Measurements from ENCODE around the gene RBSN. TPM values are rescaled to one million over a fixed set of nuclear protein-coding genes. Genes with fewer than 3 reads are reported as not detected.

Gene RBSN
- total RNA-seq, 4 donors from 2014 or later: 27.4 to 62.8 (median 39.8) TPM

DNA sequence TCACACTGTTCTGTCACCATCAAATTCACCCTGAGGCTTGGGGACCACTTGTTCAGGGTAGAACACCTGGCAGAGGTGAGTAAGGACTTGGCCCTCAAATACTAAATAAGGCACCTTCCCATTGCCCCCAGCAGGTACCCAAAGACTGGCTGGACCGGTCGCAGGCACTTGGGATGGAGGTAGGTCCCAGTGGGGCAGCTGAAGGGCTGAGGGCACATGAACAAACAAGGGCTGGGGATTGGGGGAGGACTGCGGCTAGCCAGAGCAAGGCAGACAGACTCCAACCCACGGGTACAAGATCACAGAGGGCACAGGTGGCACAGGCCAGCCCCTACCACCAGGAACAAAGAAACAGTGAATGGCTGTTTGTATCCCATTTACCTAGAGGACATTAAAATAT lies 35.7 kb downstream of the RBSN start:
- Histone ChIP-seq H3K4me1 (no peaks in the 10 kb centered on the region), H3K9me3 (no peaks in the 10 kb centered on the region), H3K36me3 (no peaks in the 10 kb centered on the region), H3K27me3 (no peaks in the 10 kb centered on the region), H3K27ac (no peak overlapping the region), H3K4me3 (no peak overlapping the region)
- TF ChIP-seq, protein P1, sequence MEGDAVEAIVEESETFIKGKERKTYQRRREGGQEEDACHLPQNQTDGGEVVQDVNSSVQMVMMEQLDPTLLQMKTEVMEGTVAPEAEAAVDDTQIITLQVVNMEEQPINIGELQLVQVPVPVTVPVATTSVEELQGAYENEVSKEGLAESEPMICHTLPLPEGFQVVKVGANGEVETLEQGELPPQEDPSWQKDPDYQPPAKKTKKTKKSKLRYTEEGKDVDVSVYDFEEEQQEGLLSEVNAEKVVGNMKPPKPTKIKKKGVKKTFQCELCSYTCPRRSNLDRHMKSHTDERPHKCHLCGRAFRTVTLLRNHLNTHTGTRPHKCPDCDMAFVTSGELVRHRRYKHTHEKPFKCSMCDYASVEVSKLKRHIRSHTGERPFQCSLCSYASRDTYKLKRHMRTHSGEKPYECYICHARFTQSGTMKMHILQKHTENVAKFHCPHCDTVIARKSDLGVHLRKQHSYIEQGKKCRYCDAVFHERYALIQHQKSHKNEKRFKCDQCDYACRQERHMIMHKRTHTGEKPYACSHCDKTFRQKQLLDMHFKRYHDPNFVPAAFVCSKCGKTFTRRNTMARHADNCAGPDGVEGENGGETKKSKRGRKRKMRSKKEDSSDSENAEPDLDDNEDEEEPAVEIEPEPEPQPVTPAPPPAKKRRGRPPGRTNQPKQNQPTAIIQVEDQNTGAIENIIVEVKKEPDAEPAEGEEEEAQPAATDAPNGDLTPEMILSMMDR (IDR thresholded peaks at IDR 0.05): no peak
- no peak for TF ChIP-seq POLR2A (IDR thresholded peaks at IDR 0.05)
- no peak for DNase-seq
- intact Hi-C loops (cut with DNase I; ENCODE audit: low total_unique reads): no loop called here

DNA sequence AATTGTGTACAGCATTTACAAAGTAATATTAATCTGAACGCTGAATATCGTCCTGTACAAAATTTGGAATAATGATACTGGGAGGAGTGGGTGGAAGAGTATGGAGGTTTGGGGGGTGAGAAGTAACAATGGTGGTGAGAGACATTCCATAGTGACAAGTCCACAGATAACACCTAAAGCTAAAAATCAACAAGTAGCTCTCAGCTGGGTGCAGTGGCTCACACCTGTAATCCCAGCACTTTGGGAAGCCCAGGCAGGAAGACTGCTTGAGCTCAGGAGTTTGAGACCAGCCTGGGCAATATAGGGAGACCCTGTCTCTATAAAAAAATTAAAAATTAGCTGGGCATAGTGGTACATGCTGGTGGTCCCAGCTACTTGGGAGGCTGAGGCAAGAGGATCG lies 38.9 kb downstream of the RBSN start:
- Histone ChIP-seq H3K9me3 (no peaks in the 10 kb centered on the region), H3K4me3 (no peak overlapping the region), H3K27ac (no peak overlapping the region), H3K36me3 (no peaks in the 10 kb centered on the region), H3K27me3 (no peaks in the 10 kb centered on the region), H3K4me1 (no peaks in the 10 kb centered on the region)
- DNase-seq: no peak
- intact Hi-C loops (cut with DNase I; ENCODE audit: low total_unique reads): no loop called here
- TF ChIP-seq, protein P1 (IDR thresholded peaks at IDR 0.05): no peak
- no peak for TF ChIP-seq POLR2A (IDR thresholded peaks at IDR 0.05)

DNA sequence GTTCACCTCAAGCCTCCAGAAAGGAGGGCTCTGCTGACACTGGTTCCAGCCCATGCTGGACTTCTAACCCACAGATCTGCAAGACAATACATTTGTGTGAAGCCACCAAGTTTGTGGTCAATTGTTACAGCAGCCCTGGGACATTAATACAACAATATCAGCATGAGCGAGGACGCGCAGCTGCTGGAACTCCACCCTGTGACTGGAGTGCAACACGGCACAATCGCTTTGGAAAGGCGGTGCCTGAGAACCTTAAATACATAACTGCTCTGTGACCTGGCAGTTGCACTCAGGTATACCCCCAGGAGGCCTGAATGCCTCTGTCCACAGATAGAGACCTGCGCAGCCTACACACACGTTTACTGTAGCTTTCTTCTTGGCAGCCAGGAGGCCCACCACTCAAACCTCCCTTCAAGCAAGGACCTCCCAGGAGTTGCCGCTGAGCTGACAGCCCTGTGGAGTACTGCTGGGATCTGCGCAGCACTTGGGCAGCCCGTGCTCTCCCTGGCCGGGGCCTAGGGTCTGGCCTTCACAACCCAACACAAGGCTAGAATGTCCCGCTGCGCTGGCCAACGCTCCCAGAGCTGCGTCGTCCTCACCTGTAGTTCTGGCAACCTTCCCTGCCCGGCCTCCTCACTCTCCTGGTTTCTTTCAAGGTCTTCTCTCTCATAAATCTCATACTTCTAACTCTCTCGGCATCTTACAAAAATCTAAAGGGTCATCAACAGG lies 42.1 kb downstream of the RBSN start:
- TF ChIP-seq, protein P1 (IDR thresholded peaks at IDR 0.05): no peak
- TF ChIP-seq POLR2A (IDR thresholded peaks at IDR 0.05): no peak
- no peak for DNase-seq
- no peak overlapping the region for H3K27ac ChIP-seq
- no peaks in the 10 kb centered on the region for H3K4me1 ChIP-seq
- H3K4me3 ChIP-seq: no peak overlapping the region
- intact Hi-C loops (cut with DNase I; ENCODE audit: low total_unique reads): no loop called here
- no peaks in the 10 kb centered on the region for H3K9me3 ChIP-seq
- no peaks in the 10 kb centered on the region for H3K36me3 ChIP-seq
- H3K27me3 ChIP-seq: no peaks in the 10 kb centered on the region

DNA sequence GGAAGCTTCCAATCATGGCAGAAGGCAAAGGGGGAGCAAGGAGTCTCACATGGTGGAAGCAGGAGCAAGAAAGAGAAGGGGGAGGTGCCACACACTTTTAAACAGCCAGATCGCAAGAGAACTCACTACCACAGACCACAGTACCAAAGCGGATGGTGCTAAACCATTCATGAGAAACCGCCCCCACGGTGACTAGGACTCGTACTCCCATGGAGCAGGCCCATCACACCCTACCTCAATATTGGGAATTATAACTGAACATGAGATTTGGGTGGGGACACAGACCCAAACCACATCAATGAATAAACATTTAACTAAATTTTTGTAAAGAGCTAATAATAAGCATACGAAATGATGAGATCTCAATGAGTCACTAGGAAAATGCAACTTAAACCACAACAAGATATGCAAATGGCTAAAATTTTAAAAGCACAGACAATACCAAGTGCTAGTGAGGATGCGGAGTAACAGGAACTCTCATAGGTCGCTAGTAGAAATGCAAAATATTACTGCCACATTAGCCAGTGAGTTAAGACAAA lies 43.9 kb downstream of the RBSN start:
- Histone ChIP-seq H3K27ac (no peak overlapping the region), H3K36me3 (no peaks in the 10 kb centered on the region), H3K4me1 (no peaks in the 10 kb centered on the region), H3K4me3 (no peak overlapping the region), H3K9me3 (no peaks in the 10 kb centered on the region), H3K27me3 (no peaks in the 10 kb centered on the region)
- no peak for DNase-seq
- TF ChIP-seq, protein P1 (IDR thresholded peaks at IDR 0.05): no peak
- TF ChIP-seq POLR2A (IDR thresholded peaks at IDR 0.05): no peak
- intact Hi-C loops (cut with DNase I; ENCODE audit: low total_unique reads): no loop called here

DNA sequence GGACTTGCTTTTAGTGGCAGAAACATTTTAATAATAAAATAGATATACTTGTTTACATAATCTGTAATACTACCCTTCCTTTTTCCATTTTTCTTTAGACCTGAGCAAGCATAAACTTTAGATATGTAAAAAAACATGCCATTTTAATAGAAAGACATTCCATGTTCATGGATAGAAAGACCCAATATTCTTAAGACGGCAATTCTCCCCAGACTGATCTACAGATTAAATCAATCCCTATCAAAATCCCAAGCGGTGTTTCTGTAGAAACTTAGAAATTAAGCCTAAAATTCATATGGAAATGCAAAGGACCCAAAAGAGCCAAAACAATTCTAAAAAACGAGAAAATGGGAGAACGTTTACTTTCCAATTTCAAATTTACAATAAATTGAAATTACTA lies 45.4 kb downstream of the RBSN start:
- no peak overlapping the region for H3K27ac ChIP-seq
- H3K27me3 ChIP-seq: no peaks in the 10 kb centered on the region
- H3K4me3 ChIP-seq: no peak overlapping the region
- intact Hi-C loops (cut with DNase I; ENCODE audit: low total_unique reads): no loop called here
- TF ChIP-seq POLR2A (IDR thresholded peaks at IDR 0.05): no peak
- TF ChIP-seq, protein P1 (IDR thresholded peaks at IDR 0.05): no peak
- DNase-seq: no peak
- H3K36me3 ChIP-seq: no peaks in the 10 kb centered on the region
- H3K4me1 ChIP-seq: no peaks in the 10 kb centered on the region
- H3K9me3 ChIP-seq: no peaks in the 10 kb centered on the region
